Measurements from ENCODE around the gene RAB22A. TPM values are rescaled to one million over a fixed set of nuclear protein-coding genes. Genes with fewer than 3 reads are reported as not detected.

RAB22A gene
- total RNA-seq, 2 donors from 2014 or later: 8.4 to 11.6 TPM

- peaks cover 1% of the 10 kb centered on the region for H3K27me3 Mint-ChIP-seq (ENCODE audit: insufficient read depth)
- peaks cover under 1% of the 10 kb centered on the region for H3K36me3 Mint-ChIP-seq (ENCODE audit: low read depth)
- Histone ChIP-seq H3K36me3 (ENCODE audit: control insufficient read depth, insufficient read depth, low read length) (no peaks in the 10 kb centered on the region), H3K9me3 (ENCODE audit: control insufficient read depth, low read length) (no peaks in the 10 kb centered on the region), H3K4me1 (ENCODE audit: control insufficient read depth, insufficient read depth, low read length) (no peaks in the 10 kb centered on the region), H3K27me3 (ENCODE audit: control insufficient read depth, insufficient read depth, low read length, poor library complexity, severe bottlenecking) (no peaks in the 10 kb centered on the region), H3K4me3 (ENCODE audit: low read length) (no peak overlapping the region), H3K27ac (ENCODE audit: low read depth, low read length) (peak overlapping the region; percentile 34), H3K9ac (ENCODE audit: extremely low read depth, low read length, poor library complexity, severe bottlenecking) (peak overlapping the region; percentile 23)
- TF ChIP-seq CTCF (conservative IDR thresholded peaks at IDR 0.05): no peak
- peaks cover under 1% of the 10 kb centered on the region for H3K9me3 Mint-ChIP-seq
- 79 to 83% methylated on average over 15 to 19 of the region's 19 CpGs for WGBS, 2 experiments (ENCODE audit: insufficient coverage in 1 of 2, insufficient read length in 1 of 2)
- peak overlapping the region; percentile 86 for H3K27ac Mint-ChIP-seq
- H3K4me3 Mint-ChIP-seq: no peak overlapping the region
- DNase-seq: peak; percentile 69
- peaks cover 22% of the 10 kb centered on the region for H3K4me1 Mint-ChIP-seq
Measured at GRCh38 chr20:58374027-58374850, 64.7 kb downstream of the RAB22A start.

GRCh38 chr20:58374906-58375758, 65.6 kb downstream of the RAB22A start:
- H3K36me3 Mint-ChIP-seq (ENCODE audit: low read depth): no peaks in the 10 kb centered on the region
- Histone ChIP-seq H3K9ac (ENCODE audit: extremely low read depth, low read length, poor library complexity, severe bottlenecking) (peak overlapping the region; percentile 23), H3K27ac (ENCODE audit: low read depth, low read length) (peak overlapping the region; percentile 89), H3K4me1 (ENCODE audit: control insufficient read depth, insufficient read depth, low read length) (no peaks in the 10 kb centered on the region), H3K27me3 (ENCODE audit: control insufficient read depth, insufficient read depth, low read length, poor library complexity, severe bottlenecking) (no peaks in the 10 kb centered on the region), H3K9me3 (ENCODE audit: control insufficient read depth, low read length) (peaks cover 2% of the 10 kb centered on the region), H3K4me3 (ENCODE audit: low read length) (no peak overlapping the region), H3K36me3 (ENCODE audit: control insufficient read depth, insufficient read depth, low read length) (no peaks in the 10 kb centered on the region)
- peaks cover 2% of the 10 kb centered on the region for H3K9me3 Mint-ChIP-seq
- peaks cover 24% of the 10 kb centered on the region for H3K4me1 Mint-ChIP-seq
- H3K4me3 Mint-ChIP-seq: no peak overlapping the region
- TF ChIP-seq CTCF (conservative IDR thresholded peaks at IDR 0.05): no peak
- peak overlapping the region; percentile 86 for H3K27ac Mint-ChIP-seq
- DNase-seq: peak; percentile 76
- peaks cover 1% of the 10 kb centered on the region for H3K27me3 Mint-ChIP-seq (ENCODE audit: insufficient read depth)
- WGBS, 2 experiments (ENCODE audit: insufficient coverage in 1 of 2, insufficient read length in 1 of 2): 50 to 64% methylated on average over 5 to 8 of the region's 8 CpGs

- H3K4me1 Mint-ChIP-seq: peaks cover 24% of the 10 kb centered on the region
- H3K9ac ChIP-seq (ENCODE audit: extremely low read depth, low read length, poor library complexity, severe bottlenecking): no peak overlapping the region
Measured at GRCh38 chr20:58375759-58376352, 66.3 kb downstream of the RAB22A start.

More at GRCh38 chr20:58375759-58376352, 66.3 kb downstream of the RAB22A start:
- Histone ChIP-seq H3K27ac (ENCODE audit: low read depth, low read length) (peak overlapping the region; percentile 89), H3K27me3 (ENCODE audit: control insufficient read depth, insufficient read depth, low read length, poor library complexity, severe bottlenecking) (no peaks in the 10 kb centered on the region), H3K4me1 (ENCODE audit: control insufficient read depth, insufficient read depth, low read length) (no peaks in the 10 kb centered on the region), H3K36me3 (ENCODE audit: control insufficient read depth, insufficient read depth, low read length) (no peaks in the 10 kb centered on the region), H3K9me3 (ENCODE audit: control insufficient read depth, low read length) (peaks cover 10% of the 10 kb centered on the region), H3K4me3 (ENCODE audit: low read length) (no peak overlapping the region)
- no peak for DNase-seq
- Mint-ChIP-seq H3K4me3 (no peak overlapping the region), H3K27ac (no peak overlapping the region), H3K36me3 (ENCODE audit: low read depth) (no peaks in the 10 kb centered on the region), H3K9me3 (peaks cover 8% of the 10 kb centered on the region), H3K27me3 (ENCODE audit: insufficient read depth) (peaks cover 1% of the 10 kb centered on the region)
- no peak for TF ChIP-seq CTCF (conservative IDR thresholded peaks at IDR 0.05)
- WGBS, 2 experiments (ENCODE audit: insufficient coverage in 1 of 2, insufficient read length in 1 of 2): 67 to 72% methylated on average over 3 to 10 of the region's 10 CpGs

All from endodermal cell (in vitro differentiated cells).